ENCODE measurements around the gene SLC24A3. TPM values are rescaled to one million over a fixed set of nuclear protein-coding genes. Genes with fewer than 3 reads are reported as not detected.

The SLC24A3 gene
- total RNA-seq, 2 donors from 2014 or later = 1.4 to 3.7 TPM

DNA sequence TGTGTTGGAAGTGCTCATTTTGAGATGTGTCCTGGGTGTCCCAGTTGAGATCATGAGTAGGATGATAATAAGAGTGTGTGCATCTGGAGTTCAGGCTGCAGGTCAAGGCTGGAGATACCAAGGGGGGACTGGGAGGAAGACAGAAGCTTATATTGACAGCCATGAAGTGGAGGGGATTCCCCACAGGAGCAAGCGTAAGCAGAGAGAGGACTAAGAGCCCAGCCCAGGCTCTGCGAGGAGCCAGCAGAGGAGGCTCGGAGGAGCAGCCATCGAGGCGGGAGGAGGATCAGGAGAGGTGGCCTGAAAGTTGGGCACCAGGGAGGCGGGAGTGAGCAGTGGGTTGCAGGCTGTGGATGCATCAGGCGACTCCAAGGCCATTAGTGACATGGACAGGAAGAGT is 116.2 kb downstream of the SLC24A3 start:
- peak; percentile 47 for DNase-seq (ENCODE audit: low spot score)
- no peak for TF ChIP-seq CTCF (IDR thresholded peaks at IDR 0.05)

DNA sequence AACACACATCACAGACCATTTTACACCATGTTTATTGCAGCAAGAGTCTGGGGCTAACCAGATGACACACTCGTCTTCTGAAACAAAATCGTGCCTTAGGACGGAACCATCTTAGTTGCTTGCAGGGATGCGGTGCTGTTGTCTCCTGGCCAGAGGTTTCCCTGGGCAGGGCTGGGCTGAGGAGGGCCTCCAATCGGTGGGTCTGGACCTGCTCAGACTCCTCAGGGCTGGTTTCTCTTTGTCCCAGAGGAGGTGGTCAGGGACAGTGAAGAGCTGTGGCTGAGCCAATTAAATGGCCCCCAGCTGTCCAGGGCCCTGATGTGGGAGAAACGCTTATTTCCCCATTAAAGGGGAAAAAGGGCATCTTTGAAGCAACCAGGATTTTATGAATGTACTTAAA is 117.6 kb downstream of the SLC24A3 start:
- DNase-seq (ENCODE audit: low spot score) = peak; percentile 34
- Histone ChIP-seq H3K27me3 (no peaks in the 10 kb centered on the region), H3K36me3 (no peaks in the 10 kb centered on the region), H3K27ac (no peak overlapping the region), H3K4me3 (no peak overlapping the region), H3K9me3 (no peaks in the 10 kb centered on the region), H3K4me1 (no peaks in the 10 kb centered on the region)
- TF ChIP-seq CTCF (IDR thresholded peaks at IDR 0.05) = no peak

More for the DNA sequence above, 116.2 kb downstream of the SLC24A3 start:
- H3K27me3 ChIP-seq = no peaks in the 10 kb centered on the region
- H3K4me1 ChIP-seq = no peaks in the 10 kb centered on the region
- H3K36me3 ChIP-seq = no peaks in the 10 kb centered on the region
- H3K4me3 ChIP-seq = no peak overlapping the region
- H3K9me3 ChIP-seq = no peaks in the 10 kb centered on the region
- no peak overlapping the region for H3K27ac ChIP-seq

GRCh38 chr20:19330731-19331130 is 118.3 kb downstream of the SLC24A3 start:
- Histone ChIP-seq H3K4me3 (no peak overlapping the region), H3K4me1 (no peaks in the 10 kb centered on the region), H3K9me3 (no peaks in the 10 kb centered on the region), H3K36me3 (no peaks in the 10 kb centered on the region), H3K27me3 (no peaks in the 10 kb centered on the region), H3K27ac (no peak overlapping the region)
- DNase-seq (ENCODE audit: low spot score) = no peak
- TF ChIP-seq CTCF (IDR thresholded peaks at IDR 0.05) = no peak

DNA sequence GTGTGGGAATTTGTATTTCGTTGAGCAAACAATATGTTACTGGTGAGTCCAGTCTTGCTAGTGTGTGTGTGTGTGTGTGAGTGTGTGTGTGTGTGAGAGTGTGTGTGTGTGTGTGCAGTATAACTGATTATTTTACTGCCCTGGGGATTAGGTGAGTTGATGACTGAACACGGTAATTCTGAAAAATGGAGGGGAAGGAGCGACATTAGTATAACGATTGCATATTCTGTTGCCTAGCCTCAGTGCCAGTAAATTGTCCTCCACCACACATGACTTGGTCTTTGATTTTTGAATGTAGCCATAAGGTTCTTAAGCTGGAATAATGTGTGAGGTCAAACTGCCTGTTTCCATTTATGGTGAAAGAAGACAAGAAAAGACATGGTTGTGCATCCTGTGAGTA is 121.1 kb downstream of the SLC24A3 start:
- Histone ChIP-seq H3K36me3 (no peaks in the 10 kb centered on the region), H3K4me1 (no peaks in the 10 kb centered on the region), H3K27me3 (no peaks in the 10 kb centered on the region), H3K9me3 (no peaks in the 10 kb centered on the region), H3K4me3 (no peak overlapping the region), H3K27ac (no peak overlapping the region)
- TF ChIP-seq CTCF (IDR thresholded peaks at IDR 0.05) = no peak
- no peak for DNase-seq (ENCODE audit: low spot score)

DNA sequence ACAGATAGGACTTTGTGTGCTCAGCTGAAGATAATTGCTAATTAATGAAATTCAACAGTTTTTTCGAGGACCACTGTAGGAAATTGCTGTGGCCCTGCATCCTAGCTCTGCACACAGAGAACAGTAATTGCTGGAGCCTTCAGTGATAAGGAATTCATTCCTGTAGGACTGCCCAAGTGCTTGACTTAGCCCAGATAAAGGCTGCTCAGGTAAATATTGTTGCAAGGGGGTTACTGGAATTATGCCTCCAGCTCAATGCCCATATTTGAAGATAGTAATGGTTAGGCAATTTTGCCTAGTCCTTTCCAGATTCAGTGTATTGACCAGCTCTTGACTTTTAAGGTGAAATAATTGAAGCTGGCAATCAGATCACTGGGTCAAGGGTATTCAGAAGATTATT is 122.9 kb downstream of the SLC24A3 start:
- Histone ChIP-seq H3K4me3 (no peak overlapping the region), H3K27me3 (no peaks in the 10 kb centered on the region), H3K4me1 (no peaks in the 10 kb centered on the region), H3K27ac (no peak overlapping the region), H3K9me3 (no peaks in the 10 kb centered on the region), H3K36me3 (no peaks in the 10 kb centered on the region)
- TF ChIP-seq CTCF (IDR thresholded peaks at IDR 0.05) = no peak
- no peak for DNase-seq (ENCODE audit: low spot score)

GRCh38 chr20:19335916-19336315 is 123.5 kb downstream of the SLC24A3 start:
- no peak overlapping the region for H3K4me3 ChIP-seq
- no peak for TF ChIP-seq CTCF (IDR thresholded peaks at IDR 0.05)
- H3K9me3 ChIP-seq = no peaks in the 10 kb centered on the region
- H3K36me3 ChIP-seq = no peaks in the 10 kb centered on the region
- no peaks in the 10 kb centered on the region for H3K27me3 ChIP-seq
- no peak overlapping the region for H3K27ac ChIP-seq
- DNase-seq (ENCODE audit: low spot score) = no peak
- H3K4me1 ChIP-seq = no peaks in the 10 kb centered on the region
